Measurements from ENCODE around the gene GRAP2.

GRAP2 gene

DNA sequence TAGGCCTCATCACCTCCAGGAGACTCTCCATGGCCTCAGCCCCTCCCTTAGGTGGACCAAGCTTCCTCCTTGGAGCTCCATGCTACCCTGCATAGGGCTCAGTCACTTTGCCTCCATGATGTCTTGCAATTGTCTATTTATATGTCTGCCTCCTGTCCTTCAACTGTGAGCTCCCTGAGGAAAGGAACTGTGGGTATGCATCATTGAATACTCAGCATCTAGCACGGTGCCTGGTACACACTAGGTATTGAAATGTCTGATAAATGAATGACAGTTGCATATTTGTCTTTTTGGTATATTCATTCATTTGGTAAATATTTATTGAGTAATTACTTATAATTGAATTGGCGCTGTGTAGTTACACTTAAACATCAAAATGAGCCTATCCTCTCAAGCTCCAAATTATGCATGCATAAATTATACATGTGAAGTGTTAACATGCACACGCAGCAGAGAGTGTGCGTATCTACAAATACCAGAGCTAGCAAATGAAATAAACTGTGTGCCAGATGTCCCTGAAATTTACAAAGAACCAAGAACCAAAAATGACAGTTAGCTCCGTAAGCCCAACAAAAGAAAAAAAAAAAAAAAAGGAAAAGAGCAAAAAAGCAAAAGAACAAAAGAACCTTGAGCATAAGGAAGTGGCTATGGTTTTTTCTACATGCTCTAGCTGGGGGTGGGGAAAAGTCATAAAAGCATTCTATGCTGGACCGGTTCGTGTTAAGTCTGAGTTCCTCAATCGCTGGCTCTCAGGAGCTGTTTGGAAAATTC, 25.2 kb downstream of the GRAP2 start:
- DNase-seq = peak in 3 of 4 experiments; percentile 47 to 50 (median 50)

DNA sequence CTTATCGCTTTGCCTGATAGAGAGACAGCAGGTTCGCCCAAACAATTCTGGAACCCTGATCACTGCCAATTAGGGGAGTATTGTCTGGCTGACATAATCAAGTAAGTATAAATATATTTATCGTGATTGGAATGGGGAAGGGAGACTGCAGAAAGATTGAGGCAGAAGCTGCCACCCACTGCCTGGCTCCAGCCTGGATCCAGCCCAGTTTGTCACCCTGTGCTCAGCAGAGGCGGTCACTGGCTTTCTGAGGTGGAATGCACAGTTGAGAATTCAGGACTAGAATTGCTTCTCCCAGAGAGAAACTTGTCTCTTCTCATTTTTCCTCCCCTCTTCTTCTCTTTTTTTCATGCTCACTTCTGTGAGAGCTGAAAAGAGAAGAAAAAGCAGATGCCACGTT, 25.9 kb downstream of the GRAP2 start:
- DNase-seq = peak in 2 of 4 experiments; percentile 10 to 31

DNA sequence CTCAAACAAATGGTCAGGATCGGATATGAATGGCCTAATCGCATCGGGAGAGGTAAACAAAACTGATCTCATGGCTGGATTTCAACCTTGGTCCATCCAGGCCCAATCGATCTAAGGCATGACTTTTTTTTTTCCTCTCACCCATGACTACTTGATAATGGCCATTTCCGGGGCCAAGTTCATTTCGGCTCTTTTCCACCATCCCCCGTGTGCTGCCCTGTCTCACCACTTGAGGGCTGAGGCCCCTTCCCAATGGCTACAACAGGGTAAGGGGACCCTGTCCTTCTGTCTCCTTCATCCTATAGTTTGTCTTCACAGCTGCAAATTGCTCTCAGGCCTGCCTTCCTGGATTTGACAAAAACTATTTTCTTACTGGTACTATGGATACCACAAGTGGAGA, 26.7 kb downstream of the GRAP2 start:
- DNase-seq = no peak

DNA sequence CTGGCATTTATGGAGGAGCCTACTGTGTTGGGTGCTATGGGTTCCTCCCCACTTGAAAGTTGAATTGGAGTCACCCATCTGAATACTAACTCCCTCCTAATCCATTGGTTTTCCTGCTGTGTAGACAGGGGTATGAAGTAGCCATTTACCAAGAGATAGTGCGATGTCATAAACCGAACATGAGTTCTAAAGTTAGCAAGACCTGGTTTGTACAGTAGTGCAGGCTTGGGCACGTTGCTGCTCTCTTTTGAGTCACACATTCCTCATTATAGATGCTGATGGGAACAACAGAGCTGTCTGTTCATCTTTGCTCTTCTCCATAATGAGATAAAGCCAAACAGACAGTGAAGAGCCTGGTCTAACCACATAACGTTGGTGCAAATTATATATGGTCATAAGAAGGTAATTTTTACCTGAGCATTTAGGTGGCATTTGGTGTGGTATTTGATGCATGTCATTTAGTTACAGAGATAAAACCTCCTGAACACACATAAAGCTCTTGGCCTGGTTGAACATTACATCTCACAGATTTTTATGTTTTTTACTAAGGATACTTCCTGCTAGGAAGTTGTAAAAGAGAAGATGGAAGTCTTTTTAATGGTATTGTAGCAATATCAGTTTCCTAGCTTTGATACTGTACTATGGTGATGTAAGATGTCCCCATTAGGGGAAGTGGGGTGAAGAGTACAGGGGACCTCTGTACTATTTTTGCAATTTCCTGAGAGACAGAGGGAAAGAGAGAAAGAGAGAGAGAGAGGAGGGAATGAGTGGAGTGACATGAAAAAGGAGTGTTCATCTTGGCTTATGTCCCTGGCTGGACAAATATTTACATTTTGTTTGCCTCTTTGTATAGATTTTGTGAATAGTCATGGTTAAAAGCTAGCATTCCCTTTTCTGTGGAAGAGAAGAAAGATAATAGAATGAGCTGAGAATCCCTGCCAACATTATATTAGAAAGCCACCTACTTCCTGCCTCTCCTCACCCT, 27.9 kb downstream of the GRAP2 start:
- DNase-seq = peak in 1 of 4 experiments; percentile 31

DNA sequence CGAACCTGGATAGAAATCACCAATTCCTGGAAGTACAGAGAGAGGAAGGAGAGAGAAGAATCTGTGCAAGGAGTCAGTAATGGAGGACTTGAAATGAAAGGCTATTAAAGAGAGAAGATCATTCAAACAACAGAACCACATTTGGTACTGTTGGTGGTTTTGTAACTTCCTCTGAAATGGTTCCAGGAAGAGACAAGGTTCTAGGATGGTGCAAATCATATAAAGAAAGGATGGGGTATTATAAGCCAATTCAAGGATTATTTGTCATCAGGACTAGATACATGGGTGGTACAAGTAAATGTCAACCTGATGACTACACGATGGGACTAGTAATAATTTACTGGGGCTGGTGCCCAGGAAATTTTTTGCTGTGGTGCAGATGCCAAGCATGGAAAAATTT, 30.4 kb downstream of the GRAP2 start:
- no peak for DNase-seq

DNA sequence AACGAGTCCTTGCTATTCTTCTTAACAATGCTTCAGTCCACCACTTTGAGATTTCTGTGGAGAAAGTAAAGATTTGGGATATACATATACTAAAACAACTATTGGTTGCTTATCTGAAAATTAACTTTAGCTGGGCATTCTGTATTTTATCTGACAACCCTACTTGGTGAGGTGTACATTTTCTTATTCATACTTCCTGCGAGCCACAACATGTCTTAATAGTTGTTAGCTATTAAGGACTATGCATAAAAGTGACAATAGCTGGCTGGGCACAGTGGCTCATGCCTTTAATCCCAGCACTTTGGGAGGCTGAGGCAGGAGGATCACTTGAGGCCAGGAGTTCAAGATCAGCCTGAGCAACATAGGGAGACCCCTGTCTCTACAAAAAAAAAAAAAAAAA, 31.3 kb downstream of the GRAP2 start:
- no peak for DNase-seq

DNA sequence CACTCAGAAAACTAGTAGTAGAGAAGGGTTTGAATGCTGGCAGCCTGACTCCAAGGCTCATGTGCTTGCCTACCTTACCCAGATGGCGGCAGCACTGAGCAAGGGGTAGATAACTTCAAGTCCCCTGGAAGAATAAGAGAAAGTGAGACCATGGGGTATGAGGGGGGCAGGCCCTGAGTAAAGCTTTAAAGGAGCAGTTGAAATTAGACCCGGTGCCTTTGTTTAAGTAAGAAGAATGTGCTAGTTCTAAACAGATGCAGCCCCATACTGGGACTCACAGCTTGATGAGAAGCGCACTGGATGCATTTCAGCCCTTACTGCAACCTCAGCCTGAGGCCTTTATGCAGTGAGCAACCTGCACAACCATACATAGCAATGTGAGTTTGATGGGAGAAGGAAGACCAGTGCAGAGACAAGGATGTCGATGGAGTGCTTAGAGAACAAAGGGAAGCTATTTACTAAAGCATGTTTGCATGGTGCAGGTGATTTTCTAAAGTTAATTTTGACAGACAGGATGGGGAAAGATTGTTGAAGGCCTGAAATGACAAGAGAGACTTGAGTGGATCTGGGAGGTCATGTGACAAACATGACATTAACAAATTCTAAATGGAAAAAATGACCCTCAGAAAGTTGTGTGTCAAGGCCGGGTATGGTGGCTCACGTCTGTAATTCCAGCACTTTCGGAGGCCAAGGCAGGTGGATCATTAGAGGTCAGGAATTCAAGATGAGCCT, 32.2 kb downstream of the GRAP2 start:
- peak; percentile 35 to 60 (median 52) for DNase-seq

DNA sequence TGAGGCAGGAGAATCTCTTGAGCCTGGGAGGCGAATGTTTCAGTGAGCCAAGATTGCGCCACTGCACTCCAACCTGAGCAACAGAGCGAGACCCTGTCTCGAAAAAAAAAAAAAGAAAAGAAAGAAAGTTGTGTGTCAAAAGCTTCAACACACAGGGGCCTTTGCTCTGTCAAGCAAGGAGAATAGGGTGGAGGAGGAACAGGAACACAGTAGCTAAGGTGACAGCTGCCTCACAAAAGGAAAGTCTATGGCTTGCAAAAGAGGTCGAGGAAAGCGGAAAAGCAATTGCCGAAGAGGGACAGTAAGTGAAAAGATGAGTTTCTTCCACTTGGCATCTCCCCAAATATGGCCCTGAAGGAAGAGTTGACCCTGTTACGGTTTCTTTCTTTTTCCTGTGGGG, 32.9 kb downstream of the GRAP2 start:
- no peak for DNase-seq

DNA sequence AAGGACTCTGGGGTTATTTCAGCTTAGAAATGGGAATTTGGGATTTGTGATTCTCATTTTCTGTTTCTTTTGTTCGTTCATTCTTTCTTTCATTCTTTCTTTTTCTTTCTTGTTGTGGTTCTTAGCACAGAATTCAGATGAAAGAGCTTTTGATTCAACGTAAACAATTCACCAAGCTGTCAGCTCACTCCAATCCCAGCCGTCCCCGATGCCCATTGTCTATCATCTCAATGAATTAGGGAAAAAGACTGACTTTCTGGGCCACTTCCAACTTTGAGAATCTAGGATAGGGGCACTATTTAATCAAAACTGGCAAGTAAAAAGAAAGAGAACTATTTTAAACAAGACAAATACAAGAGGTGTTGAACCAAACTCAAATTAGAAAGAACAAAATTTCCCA, 34.2 kb downstream of the GRAP2 start:
- no peak for DNase-seq

DNA sequence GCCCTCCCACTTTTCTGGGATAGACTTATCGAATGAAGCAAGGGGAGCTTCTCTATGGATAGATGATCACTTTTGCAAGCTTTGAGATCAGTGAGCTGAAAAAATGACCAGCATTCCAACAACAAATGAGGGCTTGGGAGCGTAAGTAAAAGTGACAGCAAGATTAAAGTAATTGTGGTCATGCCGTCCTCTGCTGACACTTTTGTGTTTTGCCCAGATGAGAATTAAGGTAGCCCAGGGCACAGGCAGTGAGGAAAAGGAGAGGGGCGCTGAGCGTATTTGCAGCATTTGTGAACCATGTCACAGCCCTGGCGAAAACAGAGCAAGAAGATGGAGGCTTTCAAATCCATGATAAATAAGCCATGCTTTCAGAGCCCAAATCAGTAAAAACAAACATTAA, 34.7 kb downstream of the GRAP2 start:
- no peak for DNase-seq

DNA sequence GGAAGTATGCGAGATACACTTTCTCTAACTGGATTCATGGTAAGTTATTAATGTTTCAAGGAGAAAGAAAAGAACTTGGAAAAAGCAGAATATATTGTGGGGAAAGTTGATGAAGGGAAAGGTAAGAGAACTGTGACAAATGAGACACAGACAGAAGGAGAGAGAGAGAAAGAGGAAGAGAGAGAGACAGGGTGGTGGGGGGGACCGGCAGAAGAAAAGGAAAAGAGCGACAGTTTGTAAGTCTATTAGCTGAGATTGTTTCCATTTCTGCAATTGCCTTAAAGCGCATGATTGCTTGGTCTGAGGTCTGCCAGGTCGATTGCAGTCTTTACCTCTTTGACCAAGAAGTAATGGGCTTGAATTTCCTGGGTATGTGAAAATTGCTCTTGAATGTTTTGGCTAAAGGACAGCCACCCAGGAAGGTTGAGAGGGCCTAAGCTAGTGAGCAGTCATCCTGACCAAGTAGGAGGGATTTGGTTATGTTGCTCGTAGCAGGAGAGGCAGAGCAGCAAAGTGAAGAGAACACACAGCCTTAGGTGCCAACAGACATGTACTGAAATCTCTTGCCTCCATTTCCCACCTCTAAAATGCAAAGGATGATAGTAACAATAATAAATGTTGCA, 35.8 kb downstream of the GRAP2 start:
- DNase-seq = no peak

DNA sequence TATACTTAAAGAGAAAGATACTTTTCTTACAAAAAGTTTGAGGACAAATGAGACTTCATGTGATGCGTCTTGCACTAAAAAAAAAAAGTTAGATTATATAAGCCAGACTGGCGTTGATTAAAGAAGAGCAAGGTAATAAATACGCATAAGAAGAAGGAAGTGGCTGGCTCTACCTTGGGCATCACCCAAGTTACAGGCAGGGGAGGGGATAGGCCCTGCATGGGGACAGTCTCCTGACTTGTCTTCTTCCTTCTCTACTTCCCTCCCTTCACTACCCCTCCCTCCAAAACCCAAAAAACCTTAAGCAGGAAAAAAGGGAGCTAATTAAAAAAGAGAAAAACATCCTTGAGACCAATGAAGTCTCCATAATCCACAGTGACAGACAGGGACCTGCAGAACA, 37.0 kb downstream of the GRAP2 start:
- no peak for DNase-seq

DNA sequence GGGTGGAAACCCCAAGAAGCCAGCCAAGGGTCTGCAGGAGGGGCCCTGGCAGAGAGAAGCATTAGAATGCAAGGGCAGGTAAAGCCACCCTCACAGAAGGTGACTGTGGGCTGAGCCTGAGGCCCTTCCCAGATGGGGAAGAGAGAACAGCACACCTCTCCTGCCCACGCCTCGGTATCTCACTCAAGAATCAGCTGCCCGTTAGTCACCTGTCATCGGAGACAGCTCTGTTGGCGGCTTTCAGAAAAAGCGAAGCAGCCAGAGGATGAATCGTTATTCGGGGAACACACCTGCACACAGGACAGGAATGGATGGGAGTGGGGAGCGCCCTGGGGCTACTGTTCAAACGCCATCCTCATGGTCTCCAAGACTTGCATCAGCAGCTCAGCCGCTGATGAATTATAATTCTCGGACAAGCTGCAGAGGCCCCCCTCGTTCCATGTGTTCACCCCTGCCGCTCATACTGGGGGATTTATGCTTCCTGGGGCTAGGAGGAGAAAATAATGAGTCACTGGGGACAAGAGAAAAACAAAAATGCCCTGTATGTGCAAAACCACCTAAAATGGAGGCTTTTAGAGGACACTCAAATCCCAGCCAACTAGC, 37.7 kb downstream of the GRAP2 start:
- DNase-seq = no peak

DNA sequence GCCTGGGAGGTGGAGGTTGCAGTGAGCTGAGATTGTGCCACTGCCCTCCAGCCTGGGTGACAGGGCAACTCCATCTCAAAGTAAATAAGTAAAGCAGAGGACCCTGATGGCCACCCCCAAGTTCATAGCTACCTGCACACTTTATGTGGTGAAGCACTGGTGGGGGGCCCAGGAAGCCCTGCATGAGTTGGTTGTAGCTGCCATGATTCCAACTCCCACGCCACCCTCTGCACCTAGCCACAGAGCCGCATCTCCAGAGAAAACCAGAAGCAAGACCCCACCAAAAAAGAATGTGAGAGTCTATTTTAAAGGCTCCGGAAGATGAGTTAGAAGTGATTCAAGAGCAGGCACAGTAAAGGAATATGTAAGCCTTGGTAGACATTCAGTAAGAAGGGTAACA, 38.9 kb downstream of the GRAP2 start:
- DNase-seq = no peak

DNA sequence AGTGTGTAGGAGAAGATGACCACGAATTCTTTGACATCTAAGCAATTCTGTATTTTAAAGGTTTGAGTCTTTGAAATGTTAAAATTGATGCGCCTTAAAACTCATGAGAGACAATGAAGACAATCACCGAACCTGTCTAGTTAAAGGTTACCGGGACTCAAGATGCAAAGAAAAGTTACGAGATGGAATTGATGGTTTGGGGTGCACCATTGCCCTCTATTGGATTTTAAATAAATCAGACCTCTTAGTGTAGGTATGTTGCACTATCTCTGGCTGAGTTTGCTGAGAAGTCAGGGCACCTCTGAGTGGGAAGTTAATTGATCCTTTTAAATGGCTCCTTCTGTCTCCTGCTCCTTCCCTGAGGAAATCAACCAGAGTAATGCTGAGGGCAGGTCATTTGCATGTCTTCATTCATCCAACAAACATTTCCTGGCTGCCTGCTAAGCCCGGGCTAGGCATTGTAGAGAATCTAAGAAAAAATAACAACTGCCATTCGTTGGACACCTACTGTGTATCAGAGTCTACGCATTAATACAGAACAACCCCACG, 39.9 kb downstream of the GRAP2 start:
- no peak for DNase-seq

DNA sequence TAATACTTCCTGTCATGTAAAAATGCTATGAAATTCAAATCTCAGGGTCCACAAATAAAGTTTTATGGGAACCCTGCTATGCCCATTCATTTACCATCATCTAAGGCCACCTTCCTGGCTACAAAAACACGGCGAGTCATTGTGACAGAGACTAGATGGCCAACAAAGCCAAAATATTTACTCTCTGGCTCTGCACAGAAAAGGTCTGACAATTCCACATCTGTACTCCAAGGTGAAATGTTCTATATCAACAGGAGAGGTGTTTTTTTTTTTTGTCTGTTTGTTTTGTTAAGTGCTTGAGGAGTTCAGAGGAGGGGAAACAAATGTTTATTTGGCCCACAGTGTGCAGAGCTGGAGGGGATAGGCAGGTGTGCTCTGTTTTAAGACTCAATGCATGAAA, 40.7 kb downstream of the GRAP2 start:
- DNase-seq = no peak

DNA sequence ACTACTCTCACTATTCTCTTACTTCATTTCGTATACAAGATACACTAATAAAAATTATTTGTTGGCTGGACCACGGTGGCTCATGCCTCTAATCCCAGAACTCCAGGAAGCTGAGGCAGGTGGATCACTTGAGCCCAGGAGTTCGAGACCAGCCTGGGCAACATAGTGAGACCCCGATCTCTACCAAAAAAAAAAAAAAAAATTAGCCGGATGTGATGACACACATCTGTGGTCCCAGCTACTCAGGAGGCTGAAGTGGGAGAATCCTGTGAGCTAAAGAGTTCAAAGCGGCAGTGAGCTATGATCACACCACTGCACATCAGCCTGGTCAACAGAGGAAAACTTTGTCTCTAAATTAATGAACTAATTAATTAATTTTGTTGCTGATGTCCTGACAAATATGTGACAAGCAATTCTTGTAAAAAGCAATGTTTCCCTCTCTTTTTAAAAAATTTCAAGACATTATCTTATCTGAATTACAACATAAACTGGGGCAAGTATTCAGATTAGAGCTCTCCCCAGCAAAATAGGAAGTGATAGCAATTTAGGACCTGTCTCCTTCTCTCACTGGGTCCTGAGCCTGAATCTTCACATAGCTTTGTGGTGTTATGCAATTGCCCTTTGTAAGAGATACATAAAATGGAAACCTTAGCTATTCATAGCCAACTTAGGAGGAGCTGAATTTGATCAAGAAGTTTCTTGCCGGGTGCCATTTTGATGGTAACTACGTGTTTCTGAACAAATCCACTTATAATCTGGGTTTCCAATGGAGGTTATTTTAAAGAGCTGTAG, 41.8 kb downstream of the GRAP2 start:
- peak in 2 of 4 experiments; percentile 45 to 51 for DNase-seq

DNA sequence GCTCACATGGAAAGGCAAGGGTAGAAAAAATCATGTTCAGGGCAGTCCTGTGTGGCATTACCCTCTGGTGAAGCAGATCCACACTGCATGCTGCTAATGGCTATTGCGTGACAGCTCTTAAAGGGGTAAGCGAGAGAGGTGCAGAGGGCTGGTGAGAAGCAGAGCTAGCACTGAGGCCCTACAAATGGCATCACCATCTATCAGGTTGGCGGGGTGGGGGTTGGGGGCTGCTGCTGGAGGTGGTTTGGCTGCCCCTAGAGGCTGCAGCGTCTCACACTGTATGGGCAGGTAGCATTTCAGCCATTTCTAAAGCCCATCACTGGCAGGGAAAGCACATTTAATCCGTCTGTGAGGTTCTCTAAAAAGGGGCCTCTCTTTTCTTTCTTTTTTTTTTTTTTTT, 42.5 kb downstream of the GRAP2 start:
- DNase-seq = no peak

DNA sequence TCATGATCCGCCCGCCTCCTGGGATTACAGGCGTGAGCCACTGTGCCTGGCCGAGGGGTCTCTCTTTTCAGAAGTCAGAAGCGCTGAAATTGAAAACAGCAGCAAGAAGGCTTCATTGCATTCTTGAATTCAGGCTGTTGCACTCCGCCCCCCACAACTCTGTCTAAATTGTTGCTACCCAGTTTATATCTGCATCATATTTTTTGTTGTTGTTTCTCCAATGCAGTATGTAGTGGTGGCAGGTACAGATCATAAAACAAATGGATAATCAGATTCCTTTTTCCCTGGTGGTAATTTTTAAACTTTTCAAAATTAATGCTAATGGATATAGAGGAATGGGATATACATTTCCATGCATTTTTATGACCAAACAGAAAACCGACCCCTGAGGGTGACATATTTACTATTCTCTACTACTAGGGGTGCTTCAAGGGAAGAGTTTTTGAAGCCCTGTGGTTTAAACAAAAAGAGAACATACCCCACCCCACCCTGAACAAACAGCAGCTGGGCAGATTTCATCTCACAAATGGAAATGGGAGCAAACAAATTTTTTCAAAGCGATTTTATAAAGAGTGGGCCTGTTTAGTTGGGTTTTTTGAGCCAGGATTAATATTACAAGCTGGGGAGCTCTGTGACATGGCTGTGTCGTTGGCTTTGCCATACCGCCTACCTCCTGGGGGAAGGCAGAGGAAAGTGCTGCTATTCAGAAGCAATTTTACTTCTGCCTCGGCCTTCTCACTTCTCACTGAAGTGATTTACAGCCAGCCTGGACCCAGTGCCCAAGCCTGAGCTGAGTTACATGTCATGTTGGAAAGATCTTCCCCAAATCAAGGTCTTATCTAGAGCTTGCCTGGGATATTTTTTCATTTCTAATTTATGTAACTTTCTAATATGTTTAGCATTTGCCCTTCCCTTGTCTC, 43.3 kb downstream of the GRAP2 start:
- DNase-seq = no peak

DNA sequence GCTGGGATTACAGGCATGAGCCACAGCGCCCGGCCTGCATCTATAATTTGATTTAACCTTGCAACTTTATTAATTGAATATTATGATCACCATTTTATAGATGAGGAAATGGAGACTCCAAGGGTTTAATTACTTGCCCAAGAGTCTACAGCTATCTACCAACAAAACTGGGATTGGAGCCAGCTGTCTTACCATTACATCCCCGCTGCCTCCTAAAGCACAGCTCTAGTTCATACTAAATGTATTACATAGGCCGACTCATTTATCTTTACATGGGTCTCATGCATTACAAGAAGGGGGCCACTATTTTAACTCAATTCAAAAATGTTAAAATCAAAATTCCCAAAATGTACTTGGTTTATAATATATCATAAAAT, 45.2 kb downstream of the GRAP2 start:
- no peak for DNase-seq

Data from suppressor macrophage (primary cell).